ENCODE measurements around the gene FAM151A.

Gene FAM151A

DNA sequence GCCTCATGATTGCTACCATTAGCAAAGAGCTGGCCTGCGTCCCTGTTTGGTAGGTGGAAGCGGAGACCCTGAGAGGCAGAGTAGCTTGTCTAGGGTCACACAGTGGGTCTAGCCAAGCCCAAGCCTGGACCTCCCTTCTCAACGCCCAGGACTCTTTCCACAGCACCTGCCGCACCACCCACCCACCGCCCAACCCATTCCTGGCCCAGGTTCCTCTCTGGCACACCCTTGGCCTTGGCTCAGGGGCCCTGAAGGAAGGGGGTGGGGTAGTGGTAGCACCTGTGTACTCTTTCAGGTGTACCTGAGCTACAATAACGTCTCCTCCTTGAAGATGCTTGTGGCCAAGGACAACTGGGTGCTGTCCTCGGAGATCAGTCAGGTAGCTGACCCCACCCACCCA is 19.3 kb downstream of the FAM151A start:
- DNase-seq (ENCODE audit: low spot score) = no peak

DNA sequence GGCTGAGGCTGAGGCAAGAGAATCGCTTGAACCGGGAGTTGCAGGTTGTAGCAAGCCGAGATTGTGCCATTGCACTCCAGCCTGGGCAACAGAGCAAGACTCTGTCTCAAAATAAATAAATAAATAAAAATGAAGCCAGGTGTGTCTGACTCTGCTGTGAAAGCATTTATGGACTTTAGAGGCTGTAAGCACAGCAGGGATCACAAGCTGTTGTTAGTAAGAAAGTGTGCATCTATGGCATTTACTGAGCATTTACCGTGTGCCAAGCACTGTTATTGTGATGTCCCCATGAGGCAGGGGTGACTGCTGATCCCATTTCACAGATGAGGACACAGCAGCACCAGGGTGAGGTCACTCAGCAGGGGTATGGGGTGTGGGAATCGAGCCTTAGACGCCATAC is 20.1 kb downstream of the FAM151A start:
- no peak for DNase-seq (ENCODE audit: low spot score)

DNA sequence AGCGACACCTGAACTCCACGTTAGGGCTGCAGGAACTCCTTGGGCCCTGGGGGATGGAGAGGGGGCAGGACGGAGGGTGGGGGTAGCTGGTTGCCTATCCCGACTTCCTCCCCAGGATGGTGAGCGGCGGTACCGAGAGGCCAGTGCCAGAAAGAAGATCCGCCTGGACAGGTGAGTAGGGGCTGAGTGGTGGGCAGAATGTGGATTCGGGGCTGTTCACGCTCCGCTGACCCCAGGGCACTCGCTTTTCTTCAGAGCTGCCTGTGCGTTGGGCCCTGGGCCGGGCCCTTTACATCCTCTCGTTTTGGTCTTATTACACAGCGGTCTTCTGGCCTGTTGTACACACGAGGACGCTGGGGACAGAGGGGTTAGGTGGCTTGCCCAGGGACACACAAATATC is 20.8 kb downstream of the FAM151A start:
- no peak for DNase-seq (ENCODE audit: low spot score)

DNA sequence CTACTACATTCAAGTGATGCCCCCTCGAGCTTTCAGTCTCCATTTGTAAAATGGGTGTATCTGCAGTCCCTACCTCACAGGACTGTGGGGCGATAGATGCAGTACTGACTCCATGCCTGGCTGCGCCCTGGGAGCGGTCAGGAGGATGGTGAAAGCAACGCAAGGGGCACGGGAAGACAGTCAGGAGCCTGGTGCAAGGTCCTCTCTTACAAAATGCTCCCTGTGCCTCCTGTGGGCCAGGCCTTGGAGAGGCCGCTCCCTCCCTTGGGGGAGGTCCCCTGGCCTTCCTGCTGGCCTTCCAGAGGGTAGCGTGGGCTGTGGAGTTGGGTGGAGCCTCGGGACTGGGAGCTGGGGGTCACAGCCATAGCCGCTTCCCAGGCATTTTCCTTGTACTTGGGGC is 21.6 kb downstream of the FAM151A start:
- no peak for DNase-seq (ENCODE audit: low spot score)

DNA sequence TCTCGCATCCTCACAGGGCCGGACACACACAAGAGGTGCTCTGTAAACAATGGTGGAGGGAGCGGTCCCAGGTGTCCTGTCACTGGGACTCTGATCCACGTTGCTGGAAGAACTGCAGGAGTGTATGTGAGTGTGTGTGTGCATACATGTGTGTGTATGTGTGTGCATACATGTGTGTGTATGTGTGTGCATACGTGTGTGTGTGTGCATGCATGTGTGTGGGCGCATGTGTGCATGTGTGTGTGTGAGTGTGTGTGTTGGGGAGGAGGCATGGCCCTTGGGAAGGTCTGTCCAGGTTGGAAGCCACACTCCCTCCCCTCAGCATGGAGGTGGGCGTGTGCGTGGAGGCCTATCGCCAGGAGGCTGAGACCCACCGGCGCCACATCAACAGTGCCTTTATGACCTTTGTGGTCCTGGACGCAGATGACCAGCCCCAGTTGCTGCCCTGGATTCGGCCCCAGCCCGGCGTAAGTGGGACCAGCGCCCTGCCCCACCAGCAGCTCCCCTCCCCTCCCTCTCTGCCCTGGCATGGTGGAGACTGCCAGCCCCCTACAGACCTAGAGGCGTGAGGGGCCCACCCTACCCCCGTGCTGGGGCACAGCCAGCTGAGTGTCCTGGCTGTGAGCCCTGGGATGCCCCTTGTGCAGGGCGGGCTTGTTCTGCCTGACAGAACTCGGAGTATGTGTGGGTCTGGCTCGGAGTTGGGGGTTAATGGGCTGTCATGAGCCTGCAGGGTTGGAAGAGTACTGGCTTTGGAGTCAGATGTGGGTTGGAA is 22.2 kb downstream of the FAM151A start:
- no peak for DNase-seq (ENCODE audit: low spot score)

DNA sequence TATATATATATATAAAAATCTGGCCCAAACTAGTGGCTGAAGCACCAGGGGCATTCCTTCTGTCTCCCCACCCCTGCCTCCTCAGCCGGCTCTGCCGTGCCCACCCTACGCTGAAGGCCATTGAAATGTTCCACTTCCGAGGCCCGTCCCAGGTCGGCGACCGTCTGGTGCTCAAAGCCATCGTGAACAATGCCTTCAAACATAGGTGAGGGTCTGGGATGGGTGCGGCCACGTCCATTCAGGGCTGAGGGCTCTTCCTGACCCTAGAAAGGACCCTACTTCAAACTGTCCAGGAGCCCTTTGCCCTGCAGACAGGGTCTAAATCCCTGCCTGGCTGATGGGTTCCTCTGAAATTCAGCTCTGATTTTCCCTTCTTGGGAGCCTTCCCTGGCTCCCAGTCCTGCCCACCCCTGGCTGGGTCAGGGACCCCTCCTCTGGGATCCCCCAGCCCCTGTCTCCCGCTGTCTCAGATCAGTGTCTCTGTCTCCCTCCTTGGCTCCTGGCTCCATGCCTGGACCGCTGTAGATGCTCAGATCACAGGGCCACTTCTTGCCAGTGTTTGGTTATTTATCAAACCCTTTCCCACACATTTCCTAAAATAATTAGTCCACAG is 24.0 kb downstream of the FAM151A start:
- DNase-seq (ENCODE audit: low spot score) = no peak

DNA sequence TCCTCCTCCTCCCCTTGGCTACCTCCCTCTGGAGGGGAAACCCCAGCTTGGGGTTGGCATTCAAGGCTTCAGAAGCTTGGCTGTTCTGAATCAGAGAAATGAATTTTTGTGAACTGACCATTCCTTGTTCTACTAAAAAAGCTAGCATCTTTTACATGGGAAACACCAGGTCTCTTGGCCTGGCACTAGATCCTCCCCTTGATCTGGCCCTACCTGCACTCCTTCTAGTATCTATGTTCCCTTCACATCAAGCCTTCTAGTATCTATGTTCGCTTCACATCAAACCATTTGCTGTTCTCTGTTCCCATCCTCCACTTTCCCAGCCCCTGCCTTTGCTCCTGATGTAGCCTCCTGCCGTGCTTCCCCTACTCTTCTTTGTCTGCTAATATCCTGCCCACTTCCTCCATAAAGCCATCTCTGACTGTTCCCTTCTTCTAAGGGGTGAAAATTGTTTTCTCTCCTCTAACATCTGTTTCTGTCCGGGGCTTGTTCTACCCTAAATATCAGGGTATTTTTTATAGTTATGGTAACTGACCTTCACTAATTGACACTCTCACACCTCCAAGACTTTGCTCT is 25.8 kb downstream of the FAM151A start:
- no peak for DNase-seq (ENCODE audit: low spot score)

DNA sequence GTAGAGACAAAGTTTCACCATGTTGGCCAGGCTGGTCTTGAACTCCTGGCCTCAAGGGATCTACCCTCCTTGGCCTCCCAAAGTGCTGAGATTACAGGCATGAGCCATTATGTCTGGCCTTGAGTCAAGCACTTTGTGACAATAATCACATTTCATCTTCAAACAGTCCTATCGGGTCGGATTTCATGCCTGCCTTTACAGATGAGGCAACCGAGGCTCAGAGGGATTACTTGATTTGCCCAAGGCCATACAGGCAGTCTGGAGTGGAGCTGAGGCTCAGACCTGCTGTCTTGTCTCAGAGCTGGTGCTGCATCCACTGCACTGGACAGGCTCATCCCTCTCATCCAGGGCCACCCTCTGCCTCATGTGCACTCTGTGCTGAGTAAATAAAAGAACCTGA is 26.6 kb downstream of the FAM151A start:
- no peak for DNase-seq (ENCODE audit: low spot score)

DNA sequence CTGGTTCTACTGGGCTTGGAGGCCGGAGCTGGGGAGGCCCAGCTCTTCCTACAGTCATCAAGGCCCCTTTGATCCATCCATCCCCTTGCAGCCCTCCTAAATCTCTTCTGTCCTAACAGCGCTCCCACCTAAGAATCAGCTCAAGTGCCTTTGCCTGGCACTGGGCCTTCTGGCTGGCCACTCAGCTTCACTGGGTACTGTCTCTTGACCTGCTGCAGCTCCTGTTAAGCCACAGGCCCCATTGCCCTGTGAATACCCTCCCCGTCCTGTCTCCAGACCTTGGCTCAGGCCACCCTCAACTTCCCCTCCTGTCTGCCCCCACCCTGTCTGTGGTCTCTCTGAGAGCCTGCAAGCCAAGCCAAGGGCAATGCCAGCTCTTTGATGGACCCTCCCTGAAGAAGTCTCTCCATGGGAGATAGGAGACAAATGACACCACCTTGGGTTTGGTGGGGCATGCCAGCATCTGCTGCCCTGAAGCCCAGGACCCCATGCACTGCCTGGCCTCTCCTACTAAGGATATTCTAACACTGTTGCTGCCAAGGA is 27.3 kb downstream of the FAM151A start:
- DNase-seq (ENCODE audit: low spot score) = no peak

DNA sequence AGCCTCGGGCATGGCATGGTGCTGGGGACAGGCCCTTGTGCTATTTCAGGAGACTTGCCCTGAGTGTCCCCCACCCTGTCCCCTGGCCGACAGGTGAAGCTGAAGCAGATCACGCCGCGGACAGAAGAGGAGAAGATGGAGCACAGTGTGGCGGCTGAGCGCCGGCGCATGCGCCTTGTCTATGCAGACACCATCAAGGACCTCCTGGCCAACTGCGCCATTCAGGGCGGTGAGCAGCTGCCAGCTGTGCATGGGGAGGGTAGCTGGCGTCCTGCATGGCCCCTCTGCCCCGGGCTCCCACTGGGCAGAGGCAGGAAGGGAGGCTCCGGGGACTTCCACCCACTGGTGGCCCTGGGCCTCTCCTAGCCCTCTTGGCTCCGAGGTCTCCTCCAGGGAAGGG is 28.9 kb downstream of the FAM151A start:
- DNase-seq (ENCODE audit: low spot score) = no peak

DNA sequence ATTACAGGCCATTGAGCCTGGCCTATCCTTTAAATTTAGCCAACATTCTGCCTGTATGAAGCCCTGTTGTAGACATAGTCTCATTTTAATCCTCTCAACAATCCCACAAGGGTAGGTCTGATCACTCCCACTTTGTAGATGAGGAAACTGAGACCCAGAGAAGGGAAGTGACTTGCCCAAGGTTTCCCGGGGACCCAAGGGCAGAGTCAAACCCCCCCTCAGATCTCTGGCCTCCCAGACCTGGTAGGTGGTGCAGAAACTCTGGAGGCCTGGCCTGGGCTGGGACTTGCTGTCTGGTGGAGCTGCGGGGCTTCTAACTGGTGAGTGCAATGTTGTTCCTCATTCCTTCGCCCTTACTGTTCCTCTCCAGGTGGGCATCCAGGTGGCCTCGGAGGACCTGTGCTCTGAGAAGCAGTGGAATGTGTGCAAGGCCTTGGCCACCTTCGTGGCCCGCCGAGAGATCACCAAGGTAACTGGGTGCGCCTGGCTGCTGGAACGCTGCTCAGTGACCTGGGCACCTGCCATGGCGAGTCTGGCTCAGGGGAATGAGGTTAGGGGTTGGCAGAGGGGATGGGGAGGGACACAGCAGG is 29.7 kb downstream of the FAM151A start:
- no peak for DNase-seq (ENCODE audit: low spot score)

DNA sequence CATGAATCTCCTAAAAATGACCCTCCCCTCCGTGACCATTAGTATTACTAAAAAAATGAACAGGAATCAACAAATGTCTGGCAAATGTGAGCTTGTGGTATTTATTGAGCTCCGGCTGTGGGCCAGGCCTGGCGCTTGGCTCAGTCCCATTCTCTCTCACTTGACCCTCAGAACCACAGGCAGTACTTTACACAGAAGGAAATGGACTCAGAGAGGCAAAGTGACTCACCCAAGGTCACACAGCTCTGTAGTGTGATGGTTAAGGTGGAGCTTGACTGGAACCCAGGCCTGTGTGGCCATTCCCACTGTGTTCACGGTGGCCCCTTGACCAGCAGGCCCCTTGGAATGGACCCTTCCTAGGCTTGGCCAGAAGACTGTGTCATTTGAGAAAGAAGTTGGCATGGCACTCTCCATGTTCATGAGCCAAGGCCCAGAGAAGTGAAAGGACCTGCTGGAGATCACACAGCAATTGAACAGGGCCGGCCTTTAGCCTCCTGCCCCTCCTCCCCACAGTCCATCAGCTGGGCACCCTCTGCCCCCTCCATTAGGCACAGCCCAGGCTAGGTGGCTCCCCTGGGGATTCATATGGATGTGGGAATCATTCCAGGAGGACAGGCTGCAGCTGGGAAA is 32.1 kb downstream of the FAM151A start:
- DNase-seq (ENCODE audit: low spot score) = no peak

DNA sequence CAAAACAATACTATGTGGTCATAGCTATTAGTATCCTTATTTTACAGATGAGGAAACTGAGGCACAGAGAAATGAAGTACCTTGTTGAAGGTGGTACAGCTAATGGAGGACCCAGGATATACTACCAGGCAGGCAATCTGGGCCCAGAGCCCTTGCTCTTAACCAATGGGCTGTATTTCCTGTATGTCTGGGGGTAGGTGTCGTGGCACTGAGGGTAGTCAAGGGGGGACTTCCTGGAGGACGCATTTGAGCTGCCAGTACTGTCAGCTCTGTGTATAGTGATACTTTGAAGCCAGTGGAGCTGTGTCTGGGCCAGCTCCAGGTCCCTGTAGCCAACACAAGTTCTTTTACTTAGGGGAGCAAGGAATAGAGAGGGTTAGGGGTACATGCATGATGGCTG is 34.9 kb downstream of the FAM151A start:
- DNase-seq (ENCODE audit: low spot score) = no peak

DNA sequence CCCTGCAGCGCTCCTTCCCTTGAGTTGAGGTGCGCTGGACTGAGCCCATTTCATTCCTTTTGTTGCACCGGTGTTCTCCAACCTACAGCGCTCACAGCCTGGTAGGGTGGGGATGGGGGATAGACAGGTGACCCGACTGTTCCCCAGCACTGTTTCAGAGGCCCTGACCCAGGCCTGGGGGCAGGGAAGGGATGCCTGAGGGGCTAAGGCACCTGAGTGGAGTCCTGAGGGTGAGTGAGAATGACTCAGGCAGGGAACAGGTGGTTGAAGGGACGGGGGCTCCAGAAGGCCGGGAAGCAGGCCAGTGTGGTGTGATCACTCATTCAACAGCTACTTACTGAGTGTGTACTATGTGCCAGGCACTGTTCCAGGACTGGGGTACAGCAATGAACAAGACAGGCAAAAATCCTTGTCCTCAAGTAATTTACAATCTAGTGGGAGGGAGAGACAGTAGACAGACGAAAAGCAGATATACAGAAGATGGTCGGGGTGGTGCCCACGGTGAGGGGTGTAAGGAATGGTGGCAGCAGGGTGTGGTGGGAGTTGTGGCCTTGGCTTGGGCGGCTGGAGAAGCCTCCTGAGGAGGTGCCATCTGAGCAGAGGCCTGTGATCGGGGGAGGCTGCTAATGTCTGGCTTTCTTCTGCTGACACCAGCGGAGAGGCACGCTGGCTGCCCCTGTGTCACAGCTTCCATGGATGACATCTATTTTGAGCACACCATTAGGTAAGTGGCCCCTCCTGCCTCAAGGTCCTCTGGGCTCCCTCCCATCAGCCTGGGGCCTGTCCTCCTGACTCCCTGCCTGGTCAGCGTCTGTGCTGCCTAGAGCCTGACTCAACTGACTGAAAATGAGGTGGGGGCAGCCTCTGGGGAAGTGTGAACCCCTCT is 37.9 kb downstream of the FAM151A start:
- DNase-seq (ENCODE audit: low spot score) = no peak

DNA sequence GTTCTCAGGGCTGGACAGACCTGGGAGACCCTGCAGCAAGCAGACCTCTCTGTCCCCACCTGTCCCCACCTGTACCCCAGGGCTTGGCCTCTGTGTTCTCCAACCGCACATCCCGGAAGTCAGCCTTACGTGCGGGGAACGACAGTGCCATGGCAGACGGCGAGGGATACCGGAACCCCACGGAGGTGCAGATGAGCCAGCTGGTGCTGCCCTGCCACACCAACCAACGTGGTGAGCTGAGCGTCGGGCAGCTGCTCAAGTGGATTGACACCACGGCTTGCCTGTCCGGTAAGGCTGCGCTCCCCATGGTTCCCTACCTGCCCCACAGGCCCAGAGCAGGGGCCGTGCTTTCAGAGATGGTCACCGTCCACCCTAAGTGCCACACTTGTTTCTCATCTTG is 38.8 kb downstream of the FAM151A start:
- DNase-seq (ENCODE audit: low spot score) = no peak

DNA sequence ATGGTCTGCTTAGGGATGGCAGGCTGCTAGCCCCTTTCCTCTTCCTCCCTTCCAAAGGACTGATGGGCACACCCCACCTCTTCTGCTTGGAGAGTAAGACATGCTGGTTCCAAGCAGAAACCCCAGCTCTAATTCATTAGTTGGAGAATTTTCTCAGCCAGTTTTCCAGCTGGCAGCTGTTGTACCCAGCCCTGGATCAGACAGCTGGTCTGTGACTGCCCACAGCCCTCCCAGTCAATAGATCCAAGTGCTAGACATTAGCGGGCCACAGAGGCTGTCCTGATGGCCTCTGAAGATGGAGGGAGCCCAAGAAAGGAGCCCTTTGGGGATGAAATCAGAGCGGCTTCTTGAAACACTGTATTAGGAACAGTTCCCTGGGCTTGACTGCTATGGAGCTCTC is 39.5 kb downstream of the FAM151A start:
- no peak for DNase-seq (ENCODE audit: low spot score)

DNA sequence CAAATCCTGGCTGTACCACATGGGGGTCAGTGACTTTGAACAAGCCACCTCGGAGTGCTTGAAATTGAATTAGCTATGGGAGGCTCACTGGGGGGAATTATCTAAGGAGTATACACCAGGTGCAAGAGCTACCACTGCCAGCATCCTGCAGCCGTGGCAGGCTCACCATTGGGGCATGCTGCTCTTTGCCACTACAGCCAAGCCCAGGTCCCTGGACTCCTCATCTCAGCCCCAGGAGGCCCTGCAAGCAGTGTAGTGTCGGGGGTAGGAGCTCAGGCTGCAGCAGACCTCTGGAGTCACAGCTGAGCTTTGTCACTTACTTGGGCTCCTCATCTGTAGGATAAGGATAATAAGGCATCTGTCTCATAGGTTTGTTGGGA is 40.0 kb downstream of the FAM151A start:
- no peak for DNase-seq (ENCODE audit: low spot score)

DNA sequence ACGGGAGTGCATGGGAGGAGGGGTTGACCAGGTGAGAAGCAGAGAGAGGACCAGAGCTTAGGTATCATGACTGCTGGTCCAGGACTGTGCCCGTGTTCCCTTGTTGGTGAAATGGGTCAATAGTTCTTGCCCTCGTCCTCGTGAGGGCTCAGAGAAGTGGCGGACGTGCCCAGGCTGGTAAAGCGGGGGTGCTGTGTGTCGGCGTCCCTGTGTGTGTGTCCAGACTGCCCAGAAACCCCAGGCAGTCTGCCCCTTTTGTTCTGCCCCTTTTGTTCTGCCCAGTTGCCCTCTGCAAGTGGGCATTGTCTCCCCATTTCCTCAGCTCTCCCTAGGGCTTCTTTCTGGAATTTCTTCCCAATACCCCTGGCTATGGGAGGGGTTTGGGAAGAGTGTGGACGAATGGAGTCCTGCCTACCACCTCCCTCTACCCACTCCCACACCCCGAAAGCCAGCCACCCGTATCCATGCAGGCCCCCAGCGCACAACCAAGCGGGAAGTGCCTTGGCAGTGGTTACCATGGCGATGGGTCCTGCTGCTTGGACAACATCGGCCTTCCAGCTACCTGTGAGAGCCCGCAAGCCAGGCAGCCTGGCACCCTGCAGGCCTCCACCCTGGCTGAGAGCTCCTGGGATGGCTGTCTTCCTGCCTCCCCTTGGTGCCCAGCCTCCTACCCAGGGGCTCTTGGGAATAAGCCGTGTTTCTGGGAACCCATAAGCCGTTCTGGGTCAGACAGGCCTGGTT is 40.6 kb downstream of the FAM151A start:
- no peak for DNase-seq (ENCODE audit: low spot score)

DNA sequence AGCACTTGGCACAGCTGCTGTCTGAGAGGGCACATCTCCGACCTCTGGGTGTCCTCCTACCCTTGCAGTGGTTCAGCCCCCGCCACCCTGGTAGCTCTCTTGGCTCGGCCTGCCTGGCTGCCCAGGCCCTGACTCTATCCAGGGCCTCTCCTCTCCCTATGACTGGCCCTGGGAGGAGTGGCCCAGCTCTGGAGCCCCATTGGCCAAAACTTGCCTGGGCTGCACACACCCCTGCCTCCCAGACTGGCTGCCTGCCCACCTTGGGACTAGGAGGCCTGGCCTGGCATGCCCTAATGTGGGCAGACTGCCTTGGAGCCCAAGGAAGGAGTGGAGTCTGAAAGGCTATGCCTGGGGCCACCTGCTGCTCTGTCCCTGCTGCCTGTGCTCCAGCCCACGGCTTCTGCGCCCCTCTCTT is 41.7 kb downstream of the FAM151A start:
- DNase-seq (ENCODE audit: low spot score) = peak; percentile 36

DNA sequence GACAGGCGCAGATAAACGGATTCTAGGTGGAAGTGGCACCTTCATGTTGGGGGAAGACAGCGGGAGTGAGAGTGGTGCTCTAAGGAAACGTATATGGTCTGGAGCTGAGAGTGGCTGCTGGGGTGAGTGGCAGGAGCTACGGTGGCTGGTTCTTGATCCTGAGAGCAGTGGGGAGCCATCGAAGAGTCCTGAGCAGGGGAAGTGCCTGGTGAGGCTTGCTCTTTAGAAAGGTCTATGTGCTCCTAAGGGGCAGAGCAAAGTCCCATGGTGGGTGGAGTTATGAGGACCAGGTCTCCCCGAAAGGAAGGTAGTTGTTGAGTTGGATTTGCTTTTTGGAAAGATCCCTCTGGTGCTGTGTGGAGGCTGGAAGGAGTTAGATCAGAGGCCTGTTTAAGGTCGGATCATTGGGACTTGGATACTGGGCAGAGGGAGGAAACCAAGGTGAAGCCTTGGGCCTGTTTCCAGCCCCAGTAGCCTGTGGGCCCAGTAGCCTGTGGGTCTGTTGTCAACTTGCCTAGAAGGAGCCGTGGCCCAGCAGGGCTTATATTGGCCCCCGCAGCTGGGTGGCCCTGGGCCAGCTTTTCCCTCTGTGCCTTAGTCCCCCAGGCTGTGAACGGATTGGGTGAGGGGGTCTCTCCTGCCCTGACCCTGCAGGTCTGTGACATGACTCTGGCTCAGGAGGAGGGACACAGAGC is 42.3 kb downstream of the FAM151A start:
- DNase-seq (ENCODE audit: low spot score) = no peak

Measured in HuH-7.5 (cell line).